DND-41 (cell line): Measurements from ENCODE around the gene EPHB1.

Experiments used
- ATAC-seq: fragments of 200-7000 bp; cut with Tn5 transposase; 3 replicates; pipeline ENCODE4 v1.9.1; 2021; ENCODE audit warnings: low read depth; ENCODE audit not compliant: insufficient read depth
- DNase-seq: peaks from one replicate; pipeline ENCODE4 v3.0.0-alpha.2; 2020
- H2AFZ ChIP-seq: 2 replicates; pipeline ENCODE4 v1.6.0; 2012; ENCODE audit warnings: low read depth, low read length
- H3K27ac ChIP-seq: 2 replicates; pipeline ENCODE4 v1.5.1; 2012; ENCODE audit warnings: low read length, inconsistent platforms
- H3K27me3 ChIP-seq: fragments of 200-600 bp; sonication (generic); 2 replicates; pipeline ENCODE4 v1.6.0; 2012; ENCODE audit warnings: low read length, mild to moderate bottlenecking, inconsistent platforms; ENCODE audit not compliant: insufficient read depth, poor library complexity
- H3K36me3 ChIP-seq: 2 replicates; pipeline ENCODE4 v1.5.1; 2012; ENCODE audit warnings: low read length, inconsistent platforms; ENCODE audit not compliant: insufficient read depth
- H3K4me1 ChIP-seq: 2 replicates; pipeline ENCODE4 v1.5.1; 2012; ENCODE audit warnings: mild to moderate bottlenecking, low read length; ENCODE audit not compliant: insufficient read depth
- H3K4me2 ChIP-seq: 2 replicates; pipeline ENCODE4 v1.6.0; 2012; ENCODE audit warnings: mild to moderate bottlenecking, moderate library complexity, low read length, inconsistent platforms; ENCODE audit not compliant: insufficient read depth
- H3K4me3 ChIP-seq, 2 experiments: fragments of 200-600 bp in 1 of 2; shearing (Covaris generic) in 1 of 2; 2 replicates each; pipeline ENCODE4 v1.5.1; 2012 to 2016; ENCODE audit warnings: inconsistent platforms in 2 of 2, low read length in 2 of 2, mild to moderate bottlenecking in 2 of 2, low read depth in 1 of 2, moderate library complexity in 1 of 2
- H3K79me2 ChIP-seq: 2 replicates; pipeline ENCODE4 v1.6.0; 2012; ENCODE audit warnings: low read length, inconsistent platforms; ENCODE audit not compliant: insufficient read depth
- H3K9ac ChIP-seq: 2 replicates; pipeline ENCODE4 v1.6.0; 2012; ENCODE audit warnings: low read depth, mild to moderate bottlenecking, inconsistent platforms, low read length, moderate library complexity
- H3K9me3 ChIP-seq: 2 replicates; pipeline ENCODE4 v1.5.1; 2012; ENCODE audit warnings: low read length, moderate library complexity, mild to moderate bottlenecking, inconsistent platforms; ENCODE audit not compliant: insufficient read depth, severe bottlenecking
- H4K20me1 ChIP-seq: 2 replicates; pipeline ENCODE4 v1.6.0; 2012; ENCODE audit warnings: low read length; ENCODE audit not compliant: insufficient read depth
- EZH2 ChIP-seq: IDR thresholded peaks from 3 replicates; pipeline ENCODE4 v1.6.1; 2012; ENCODE audit warnings: borderline replicate concordance, low read depth, mild to moderate bottlenecking, moderate library complexity, low read length, inconsistent platforms; ENCODE audit not compliant: severe bottlenecking
- TF ChIP-seq, protein P1 (sequence below): IDR thresholded peaks from 2 replicates; pipeline ENCODE4 v1.5.1; 2012; ENCODE audit warnings: borderline replicate concordance, low read length, moderate library complexity, mild to moderate bottlenecking; ENCODE audit not compliant: poor library complexity, severe bottlenecking; ENCODE audit errors: extremely low read depth

The EPHB1 gene

DNA sequence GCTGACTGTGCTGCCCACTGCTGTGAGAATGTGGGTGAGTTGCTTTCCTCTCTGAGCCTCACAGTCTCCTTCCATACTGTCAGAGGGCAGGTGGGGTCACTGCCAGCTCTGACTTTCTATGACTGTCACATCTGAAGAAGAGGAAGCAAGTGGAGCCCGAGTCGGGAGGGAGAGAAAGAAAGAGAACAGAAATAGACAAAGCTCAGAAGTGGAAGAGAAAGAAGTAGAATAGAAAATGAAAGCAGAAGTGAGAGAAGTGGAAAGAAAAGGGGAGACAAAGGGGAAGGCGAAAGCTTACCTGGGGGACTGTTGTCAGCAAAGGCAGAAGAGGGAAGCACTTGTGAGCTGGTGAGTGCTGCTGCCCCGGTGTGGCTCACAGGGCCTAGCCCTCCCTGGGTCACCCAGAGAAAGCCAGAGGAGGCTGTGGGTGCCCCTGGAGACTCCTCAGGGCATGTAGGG is 57.9 kb downstream of the EPHB1 start:
- Histone ChIP-seq H3K4me1 (peaks cover 28% of the 10 kb centered on the region), H3K9ac (no peak overlapping the region), H4K20me1 (no peaks in the 10 kb centered on the region), H3K36me3 (no peaks in the 10 kb centered on the region), H2AFZ (peak overlapping the region; percentile 48; the same call in 1 of the 2 replicates), H3K27me3 (no peaks in the 10 kb centered on the region), H3K4me3 (no peak overlapping the region), H3K27ac (peak overlapping the region; percentile 44; the same call in 1 of the 2 replicates), H3K79me2 (no peaks in the 10 kb centered on the region), H3K4me2 (0 out of 2 replicates have a peak overlapping the region, but pooled peaks have one; percentile 21), H3K9me3 (no peaks in the 10 kb centered on the region)
- TF ChIP-seq EZH2, result no peak
- TF ChIP-seq, protein P1, sequence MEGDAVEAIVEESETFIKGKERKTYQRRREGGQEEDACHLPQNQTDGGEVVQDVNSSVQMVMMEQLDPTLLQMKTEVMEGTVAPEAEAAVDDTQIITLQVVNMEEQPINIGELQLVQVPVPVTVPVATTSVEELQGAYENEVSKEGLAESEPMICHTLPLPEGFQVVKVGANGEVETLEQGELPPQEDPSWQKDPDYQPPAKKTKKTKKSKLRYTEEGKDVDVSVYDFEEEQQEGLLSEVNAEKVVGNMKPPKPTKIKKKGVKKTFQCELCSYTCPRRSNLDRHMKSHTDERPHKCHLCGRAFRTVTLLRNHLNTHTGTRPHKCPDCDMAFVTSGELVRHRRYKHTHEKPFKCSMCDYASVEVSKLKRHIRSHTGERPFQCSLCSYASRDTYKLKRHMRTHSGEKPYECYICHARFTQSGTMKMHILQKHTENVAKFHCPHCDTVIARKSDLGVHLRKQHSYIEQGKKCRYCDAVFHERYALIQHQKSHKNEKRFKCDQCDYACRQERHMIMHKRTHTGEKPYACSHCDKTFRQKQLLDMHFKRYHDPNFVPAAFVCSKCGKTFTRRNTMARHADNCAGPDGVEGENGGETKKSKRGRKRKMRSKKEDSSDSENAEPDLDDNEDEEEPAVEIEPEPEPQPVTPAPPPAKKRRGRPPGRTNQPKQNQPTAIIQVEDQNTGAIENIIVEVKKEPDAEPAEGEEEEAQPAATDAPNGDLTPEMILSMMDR, result peak; percentile 19
- ATAC-seq (peak; percentile 66), DNase-seq (peak; percentile 46)

DNA sequence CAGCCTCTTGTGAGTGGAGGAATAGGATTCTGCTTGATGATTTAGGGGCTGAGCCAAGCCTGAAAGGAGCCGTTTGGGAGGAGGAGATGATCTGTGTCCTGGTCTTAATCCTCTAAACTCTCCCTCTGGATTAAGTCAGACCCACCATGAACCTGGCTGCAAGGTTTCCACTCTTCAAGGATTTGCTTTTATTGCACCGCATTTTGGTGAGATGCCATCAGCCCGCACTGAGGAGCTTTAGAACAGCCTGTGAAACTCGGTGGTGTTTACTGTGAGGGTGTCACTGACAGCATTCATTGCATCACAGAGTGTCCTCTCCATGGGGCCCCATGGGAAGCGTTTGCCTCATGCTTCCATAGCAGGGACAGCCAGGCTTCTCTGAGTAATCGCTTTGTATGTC is 59.2 kb downstream of the EPHB1 start:
- DNase-seq (no peak), ATAC-seq (no peak)
- TF ChIP-seq, protein P1, result no peak
- no peak for TF ChIP-seq EZH2
- no peaks in the 10 kb centered on the region for H3K79me2 ChIP-seq
- H3K36me3 ChIP-seq, result no peaks in the 10 kb centered on the region
- no peaks in the 10 kb centered on the region for H4K20me1 ChIP-seq
- H3K4me1 ChIP-seq, result peaks cover 28% of the 10 kb centered on the region
- no peak overlapping the region for H3K9ac ChIP-seq
- H3K4me2 ChIP-seq, result no peak overlapping the region
- no peak overlapping the region for H2AFZ ChIP-seq
- no peaks in the 10 kb centered on the region for H3K27me3 ChIP-seq
- no peaks in the 10 kb centered on the region for H3K9me3 ChIP-seq
- no peak overlapping the region for H3K4me3 ChIP-seq
- no peak overlapping the region for H3K27ac ChIP-seq

DNA sequence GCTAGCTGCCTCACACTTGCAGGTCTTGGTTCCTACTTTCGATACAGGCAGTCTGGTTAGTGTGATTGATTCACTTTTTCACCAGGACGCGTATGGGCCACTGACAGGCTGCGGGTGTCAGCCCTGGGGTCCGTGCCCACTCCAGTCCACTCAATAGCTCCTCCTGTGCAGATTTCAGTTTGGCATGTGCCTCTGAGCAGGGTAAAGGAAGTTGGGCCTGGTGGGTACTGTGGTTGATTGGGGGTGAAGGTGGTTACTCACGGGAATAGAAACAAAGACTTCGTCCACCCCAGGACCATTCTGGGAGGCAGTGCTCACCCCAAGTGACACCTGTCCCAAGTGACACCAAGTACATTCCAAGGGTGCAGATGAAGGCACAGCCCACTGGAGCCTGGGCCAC is 62.3 kb downstream of the EPHB1 start:
- Histone ChIP-seq H3K9ac (no peak overlapping the region), H3K36me3 (no peaks in the 10 kb centered on the region), H3K4me1 (peaks cover 18% of the 10 kb centered on the region), H3K9me3 (no peaks in the 10 kb centered on the region), H3K27ac (no peak overlapping the region), H4K20me1 (no peaks in the 10 kb centered on the region), H2AFZ (no peak overlapping the region), H3K4me2 (no peak overlapping the region), H3K27me3 (no peaks in the 10 kb centered on the region), H3K4me3 (no peak overlapping the region), H3K79me2 (no peaks in the 10 kb centered on the region)
- DNase-seq (peak; percentile 11), ATAC-seq (peak; percentile 22; the same call in 1 of the 3 replicates)
- TF ChIP-seq, protein P1, result no peak
- TF ChIP-seq EZH2, result no peak

DNA sequence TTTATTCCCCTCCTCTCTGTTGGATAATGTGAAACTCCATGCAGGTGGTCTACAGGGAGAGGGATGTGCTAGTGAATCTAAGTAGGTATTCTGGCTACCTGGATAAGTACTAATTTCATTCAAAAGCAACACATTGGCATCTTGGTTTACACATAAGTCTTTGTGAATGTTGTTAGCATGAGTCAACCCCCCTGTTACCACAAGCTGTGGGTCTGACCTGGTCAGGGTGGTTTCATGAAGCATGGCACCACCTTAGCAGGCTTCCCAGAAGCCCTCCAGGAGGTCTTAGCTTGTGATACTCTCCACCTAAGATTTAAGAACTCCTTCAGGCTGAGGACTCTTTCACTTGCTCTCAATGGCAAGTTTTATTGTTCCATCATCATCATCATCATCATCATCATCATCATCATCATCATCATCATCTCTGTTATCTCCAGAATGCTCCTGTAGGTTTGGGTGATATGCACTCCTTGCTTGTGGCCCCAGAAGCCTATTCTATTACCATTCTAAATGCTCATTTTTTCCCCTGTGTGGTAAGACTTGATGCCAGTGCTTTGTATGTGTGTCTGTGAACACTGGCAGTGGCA is 62.8 kb downstream of the EPHB1 start:
- Histone ChIP-seq H3K79me2 (no peaks in the 10 kb centered on the region), H3K36me3 (no peaks in the 10 kb centered on the region), H3K27ac (no peak overlapping the region), H3K9ac (no peak overlapping the region), H3K4me3 (no peak overlapping the region), H3K9me3 (no peaks in the 10 kb centered on the region), H4K20me1 (no peaks in the 10 kb centered on the region), H3K4me2 (no peak overlapping the region), H2AFZ (no peak overlapping the region), H3K27me3 (no peaks in the 10 kb centered on the region), H3K4me1 (peaks cover 15% of the 10 kb centered on the region)
- ATAC-seq, result no peak
- no peak for DNase-seq
- TF ChIP-seq EZH2, result no peak
- TF ChIP-seq, protein P1, result no peak
